ENCODE results near the gene ANOS1. TPM values are rescaled to one million over a fixed set of nuclear protein-coding genes. Genes with fewer than 3 reads are reported as not detected.

Gene ANOS1
- total RNA-seq, 1 donor: 1.1 TPM

GRCh38 chrX:8755813-8756212 is 23.9 kb upstream of the ANOS1 start:
- H3K36me3 ChIP-seq (ENCODE audit: insufficient read depth, low read length): no peaks in the 10 kb centered on the region
- peaks cover 4% of the 10 kb centered on the region for H3K4me1 ChIP-seq (ENCODE audit: insufficient read depth, low read length)
- no peaks in the 10 kb centered on the region for H4K20me1 ChIP-seq (ENCODE audit: insufficient read depth, low read length)
- no peaks in the 10 kb centered on the region for H3K79me2 ChIP-seq (ENCODE audit: insufficient read depth, low read length)
- no peak overlapping the region for H3K4me2 ChIP-seq (ENCODE audit: insufficient read depth, low read length)
- H3K9me3 ChIP-seq (ENCODE audit: low read depth, low read length): no peaks in the 10 kb centered on the region
- TF ChIP-seq CTCF (IDR thresholded peaks at IDR 0.05; ENCODE audit: extremely low read depth, low read depth, low read length): no peak
- no peak overlapping the region for H3K4me3 ChIP-seq (ENCODE audit: insufficient read depth, low read length)
- no peak overlapping the region for H3K27ac ChIP-seq (ENCODE audit: low read depth, low read length)
- DNase-seq (ENCODE audit: insufficient read length, low spot score, missing footprints): no peak
- H3K27me3 ChIP-seq (ENCODE audit: insufficient read depth, low read length): no peaks in the 10 kb centered on the region
- no peak overlapping the region for H2AFZ ChIP-seq (ENCODE audit: low read length)

DNA sequence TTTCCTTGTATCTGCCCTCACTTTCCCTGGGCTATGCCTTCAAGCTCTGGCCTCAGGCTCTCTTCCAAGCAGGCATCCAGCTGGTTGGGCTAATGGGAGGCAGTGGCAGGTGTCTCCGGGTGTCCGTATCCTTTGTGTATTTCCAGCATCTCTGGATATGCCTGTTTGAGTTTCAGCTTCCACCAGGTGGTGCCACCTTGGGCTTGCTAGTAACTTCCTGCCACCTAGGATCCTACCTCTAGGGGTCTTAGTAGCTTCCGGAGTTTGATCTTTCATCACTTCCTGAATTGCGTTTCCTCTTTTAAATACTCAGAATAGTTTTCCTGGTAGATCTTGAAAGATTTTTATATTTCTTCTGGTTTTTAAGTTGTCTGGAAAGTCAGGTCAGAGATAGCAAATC is 23.2 kb upstream of the ANOS1 start:
- no peaks in the 10 kb centered on the region for H3K79me2 ChIP-seq (ENCODE audit: insufficient read depth, low read length)
- H3K36me3 ChIP-seq (ENCODE audit: insufficient read depth, low read length): no peaks in the 10 kb centered on the region
- no peak overlapping the region for H3K27ac ChIP-seq (ENCODE audit: low read depth, low read length)
- H3K9me3 ChIP-seq (ENCODE audit: low read depth, low read length): no peaks in the 10 kb centered on the region
- TF ChIP-seq CTCF (IDR thresholded peaks at IDR 0.05; ENCODE audit: extremely low read depth, low read depth, low read length): peak; percentile 24
- H3K27me3 ChIP-seq (ENCODE audit: insufficient read depth, low read length): no peaks in the 10 kb centered on the region
- H2AFZ ChIP-seq (ENCODE audit: low read length): no peak overlapping the region
- H4K20me1 ChIP-seq (ENCODE audit: insufficient read depth, low read length): no peaks in the 10 kb centered on the region
- H3K4me3 ChIP-seq (ENCODE audit: insufficient read depth, low read length): no peak overlapping the region
- peaks cover 4% of the 10 kb centered on the region for H3K4me1 ChIP-seq (ENCODE audit: insufficient read depth, low read length)
- H3K4me2 ChIP-seq (ENCODE audit: insufficient read depth, low read length): no peak overlapping the region
- no peak for DNase-seq (ENCODE audit: insufficient read length, low spot score, missing footprints)

- Histone ChIP-seq H3K4me2 (ENCODE audit: insufficient read depth, low read length) (no peak overlapping the region), H3K36me3 (ENCODE audit: insufficient read depth, low read length) (no peaks in the 10 kb centered on the region), H3K27me3 (ENCODE audit: insufficient read depth, low read length) (no peaks in the 10 kb centered on the region), H3K79me2 (ENCODE audit: insufficient read depth, low read length) (no peaks in the 10 kb centered on the region), H3K27ac (ENCODE audit: low read depth, low read length) (no peak overlapping the region), H3K4me1 (ENCODE audit: insufficient read depth, low read length) (no peaks in the 10 kb centered on the region), H2AFZ (ENCODE audit: low read length) (no peak overlapping the region), H4K20me1 (ENCODE audit: insufficient read depth, low read length) (no peaks in the 10 kb centered on the region), H3K9me3 (ENCODE audit: low read depth, low read length) (no peaks in the 10 kb centered on the region), H3K4me3 (ENCODE audit: insufficient read depth, low read length) (no peak overlapping the region)
- no peak for TF ChIP-seq CTCF (IDR thresholded peaks at IDR 0.05; ENCODE audit: extremely low read depth, low read depth, low read length)
- DNase-seq (ENCODE audit: insufficient read length, low spot score, missing footprints): no peak
Measured at GRCh38 chrX:8749697-8750096, 17.8 kb upstream of the ANOS1 start.

- peak; percentile 63 for TF ChIP-seq CTCF (IDR thresholded peaks at IDR 0.05; ENCODE audit: extremely low read depth, low read depth, low read length)
- Histone ChIP-seq H3K27ac (ENCODE audit: low read depth, low read length) (no peak overlapping the region), H4K20me1 (ENCODE audit: insufficient read depth, low read length) (no peaks in the 10 kb centered on the region), H3K36me3 (ENCODE audit: insufficient read depth, low read length) (no peaks in the 10 kb centered on the region), H2AFZ (ENCODE audit: low read length) (no peak overlapping the region), H3K4me2 (ENCODE audit: insufficient read depth, low read length) (no peak overlapping the region), H3K4me1 (ENCODE audit: insufficient read depth, low read length) (no peaks in the 10 kb centered on the region), H3K9me3 (ENCODE audit: low read depth, low read length) (no peaks in the 10 kb centered on the region), H3K27me3 (ENCODE audit: insufficient read depth, low read length) (no peaks in the 10 kb centered on the region), H3K4me3 (ENCODE audit: insufficient read depth, low read length) (no peak overlapping the region), H3K79me2 (ENCODE audit: insufficient read depth, low read length) (no peaks in the 10 kb centered on the region)
- no peak for DNase-seq (ENCODE audit: insufficient read length, low spot score, missing footprints)
Measured at GRCh38 chrX:8748855-8749254, 16.9 kb upstream of the ANOS1 start.
